Bronchial epithelial cell (primary cell): Measurements from ENCODE around the gene CD46. TPM values are rescaled to one million over a fixed set of nuclear protein-coding genes. Genes with fewer than 3 reads are reported as not detected.
A peak's percentile ranks its signal among the peaks of the same experiment; 100 is the strongest.

ENCODE experiments used
- DNase-seq: peaks from one replicate; pipeline ENCODE4 v3.0.0-alpha.2; 2010; ENCODE audit warnings: low read depth
- FAIRE-seq: peaks from 2 replicates; lab custom pipeline; 2011; peaks lifted over from hg19 to GRCh38; lab: Jason Lieb, UNC
- H3K27me3 ChIP-seq: 2 replicates; pipeline ENCODE4 v1.5.1; 2011; ENCODE audit warnings: low read length; ENCODE audit not compliant: control insufficient read depth, insufficient read depth
- H3K36me3 ChIP-seq: 2 replicates; pipeline ENCODE4 v1.5.1; 2011; ENCODE audit warnings: low read length; ENCODE audit not compliant: control insufficient read depth, insufficient read depth
- H3K4me3 ChIP-seq: 2 replicates; pipeline ENCODE4 v1.5.1; 2011; ENCODE audit warnings: mild to moderate bottlenecking, low read depth, low read length, control low read depth
- CTCF ChIP-seq: IDR thresholded peaks from 2 replicates; pipeline ENCODE4 v1.5.1; 2011; ENCODE audit warnings: mild to moderate bottlenecking, moderate library complexity, low read length, control low read depth, inconsistent platforms; ENCODE audit not compliant: insufficient read depth, severe bottlenecking
- total RNA-seq: library from RNA; depleted of rRNA; stranded (reverse); fragments of >200 nt; gene quantifications from 2 replicates; pipeline ENCODE4 v1.2.1, GENCODE V29; 2014

CD46 gene
- total RNA-seq, 1 donor from 2014 or later: 128 TPM

DNA sequence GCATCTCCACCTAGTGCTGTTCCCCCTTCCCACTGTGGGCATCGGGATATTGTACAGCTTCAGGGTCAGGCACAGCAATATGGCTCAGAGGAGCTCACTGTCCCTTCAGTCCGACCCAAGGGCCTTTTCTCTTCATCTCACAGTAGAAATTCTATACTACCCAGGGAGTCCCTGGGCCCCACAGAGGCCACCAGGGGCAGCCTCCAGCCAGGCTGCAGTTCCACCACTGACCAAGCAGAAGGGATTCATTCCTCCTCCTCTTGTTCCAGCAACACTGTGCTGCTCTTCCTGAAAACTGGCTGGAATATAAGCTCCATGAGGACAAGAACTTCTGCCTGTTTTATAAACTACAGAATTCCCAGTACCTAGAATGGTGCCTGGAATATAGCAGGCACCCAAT is 88.5 kb downstream of the CD46 start:
- Histone ChIP-seq H3K27me3 (no peaks in the 10 kb centered on the region), H3K36me3 (peaks cover 5% of the 10 kb centered on the region), H3K4me3 (no peak overlapping the region)
- DNase-seq (no peak), FAIRE-seq (no peak)
- no peak for TF ChIP-seq CTCF

- DNase-seq (no peak), FAIRE-seq (no peak)
- H3K36me3 ChIP-seq: peaks cover 7% of the 10 kb centered on the region
These were observed 89.4 kb downstream of the CD46 start for GRCh38 chr1:207841293-207841692.

DNA sequence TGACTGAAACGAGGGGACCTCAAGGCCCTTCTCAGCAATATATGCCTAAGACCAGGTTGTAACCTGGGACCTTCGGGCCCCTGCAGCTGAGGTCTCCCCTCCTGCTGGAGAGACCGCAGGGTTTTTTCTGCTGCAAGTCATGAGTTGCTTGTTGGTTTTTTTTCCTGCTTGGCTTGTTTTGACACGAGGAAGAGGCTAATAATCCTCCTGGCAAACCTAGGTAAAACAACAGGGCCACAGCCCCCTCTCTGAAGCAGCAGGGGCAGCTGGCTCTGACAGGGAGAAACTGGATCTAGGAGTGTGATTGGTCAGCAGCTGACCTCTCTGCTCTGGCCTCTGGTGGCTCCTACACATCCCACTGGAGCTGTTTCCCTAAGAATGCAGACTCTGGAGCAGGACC is 90.0 kb downstream of the CD46 start:
- H3K27me3 ChIP-seq: no peaks in the 10 kb centered on the region
- FAIRE-seq (no peak), DNase-seq (peak; percentile 31)
- H3K36me3 ChIP-seq: peaks cover 7% of the 10 kb centered on the region
- no peak for TF ChIP-seq CTCF
- H3K4me3 ChIP-seq: no peak overlapping the region

More at GRCh38 chr1:207841293-207841692, 89.4 kb downstream of the CD46 start:
- no peak for TF ChIP-seq CTCF
- H3K4me3 ChIP-seq: no peak overlapping the region
- no peaks in the 10 kb centered on the region for H3K27me3 ChIP-seq

DNA sequence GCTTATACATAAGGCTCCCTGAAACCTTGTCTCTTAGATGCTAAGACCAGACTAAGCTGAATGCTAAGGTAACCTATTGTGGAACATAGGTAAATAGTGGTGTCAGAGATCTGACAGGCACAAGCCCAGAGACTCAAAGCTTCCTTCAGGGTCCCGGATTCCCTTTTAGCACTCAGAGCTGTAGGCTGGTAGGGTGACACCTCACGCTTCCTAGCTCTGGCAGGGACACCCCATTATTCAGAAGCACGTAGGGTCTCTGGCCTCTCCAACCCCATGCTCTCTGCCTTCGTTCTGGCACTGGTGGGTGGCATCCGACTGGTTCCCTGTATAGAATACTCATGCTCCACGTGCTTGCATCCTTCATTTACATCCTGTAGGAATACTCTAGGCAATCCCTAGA is 90.7 kb downstream of the CD46 start:
- no peak for TF ChIP-seq CTCF
- DNase-seq: no peak
- FAIRE-seq: no peak
- H3K4me3 ChIP-seq: no peak overlapping the region
- H3K27me3 ChIP-seq: no peaks in the 10 kb centered on the region
- H3K36me3 ChIP-seq: peaks cover 7% of the 10 kb centered on the region

- H3K27me3 ChIP-seq: no peaks in the 10 kb centered on the region
- no peak overlapping the region for H3K4me3 ChIP-seq
- DNase-seq: no peak
- TF ChIP-seq CTCF: no peak
- H3K36me3 ChIP-seq: peaks cover 5% of the 10 kb centered on the region
- no peak for FAIRE-seq
These were observed 92.5 kb downstream of the CD46 start for GRCh38 chr1:207844371-207844770.

Other genes with a start within 250 kb of the CD46 start
- gene CR1L, start 106.9 kb upstream of the CD46 start, total RNA-seq: not detected in 2 replicates
- 0.13 TPM in 1 of 2 replicates, not detected in the other for gene CD34, start 159.1 kb downstream of the CD46 start, total RNA-seq